Dedifferentiated amniotic fluid mesenchymal stem cell (primary cell): ENCODE results near the gene ZNF263.

Experiments used
- DNase-seq: peaks from one replicate; pipeline ENCODE4 v3.0.0-alpha.2; 2016; ENCODE audit errors: extremely low spot score

The ZNF263 gene

GRCh38 chr16:3321816-3322215, 38.5 kb downstream of the ZNF263 start:
- no peak for DNase-seq

- DNase-seq: no peak
Measured at GRCh38 chr16:3327514-3327913, 44.2 kb downstream of the ZNF263 start.

- no peak for DNase-seq
Measured at GRCh38 chr16:3328104-3328503, 44.8 kb downstream of the ZNF263 start.

- DNase-seq: no peak
Measured at GRCh38 chr16:3328643-3329042, 45.4 kb downstream of the ZNF263 start.
